ENCODE results near the gene FERMT1.
"Not testable (repeated sequence)": the region's sequence is repeated elsewhere in the genome, so short reads cannot be mapped to it uniquely, and the experiment has no call there.

FERMT1 gene

DNA sequence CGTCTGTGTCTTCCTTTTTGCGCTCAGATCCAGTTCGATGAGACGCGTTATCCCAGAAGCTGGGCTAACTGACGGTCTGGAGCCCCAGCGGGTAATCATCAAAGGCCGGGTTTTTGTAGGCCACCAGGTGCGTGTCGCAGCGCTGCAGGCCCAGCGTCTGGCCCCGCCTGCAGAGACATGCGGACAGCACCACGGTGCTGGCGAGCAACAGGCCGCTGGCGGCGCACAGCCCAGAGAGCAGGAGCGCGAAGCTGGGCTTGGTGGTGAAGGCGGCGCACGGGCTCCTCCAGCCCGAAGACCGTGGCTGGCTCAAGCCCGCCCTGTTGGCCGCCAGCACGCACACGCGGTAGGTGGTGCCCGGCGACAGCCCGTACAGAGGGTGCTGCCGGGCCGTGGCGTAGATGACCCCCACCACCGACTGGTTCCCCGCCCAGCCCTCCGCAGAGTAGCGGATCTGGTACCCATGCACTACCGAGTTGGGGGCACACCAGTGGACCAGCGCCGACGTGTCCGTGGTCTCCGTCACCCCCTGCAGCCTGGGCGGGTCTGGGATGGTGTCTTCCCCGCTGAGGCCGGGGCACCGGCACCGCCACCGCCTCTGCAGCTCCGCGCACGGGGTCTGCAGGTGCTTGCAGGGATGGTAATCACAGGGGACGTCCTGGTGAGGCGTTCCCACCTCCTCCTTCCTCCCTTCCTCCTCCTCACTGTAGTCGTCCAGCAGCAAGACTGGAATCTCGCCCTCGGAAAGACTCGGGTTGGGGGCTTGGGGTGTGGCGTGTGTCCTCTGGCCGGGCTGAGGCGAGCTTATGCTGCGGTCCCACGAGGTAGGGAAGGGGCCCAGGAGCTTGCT lies 81.6 kb downstream of the FERMT1 start:
- no peak for DNase-seq (ENCODE audit: low read depth in 2 of 2)

DNA sequence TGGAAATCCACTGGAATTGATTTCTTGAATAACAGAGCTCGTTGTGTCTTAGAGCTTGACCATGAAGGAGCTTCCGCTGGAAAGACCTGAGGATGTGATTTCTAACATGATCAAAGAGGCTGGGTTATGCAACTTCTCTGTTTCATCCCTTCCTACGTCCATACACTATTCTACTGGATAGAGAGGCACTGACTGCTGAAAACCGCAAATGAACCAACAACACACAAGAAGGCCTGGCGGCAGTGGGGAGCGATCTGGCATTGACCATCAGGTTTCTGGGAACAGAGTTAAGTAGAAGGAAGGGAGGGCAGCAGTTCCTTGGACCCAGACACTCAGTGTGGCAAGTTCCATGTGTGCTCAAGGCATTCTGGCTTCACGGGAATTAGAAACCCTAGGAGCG lies 82.3 kb downstream of the FERMT1 start:
- no peak for DNase-seq (ENCODE audit: low read depth in 2 of 2)

DNA sequence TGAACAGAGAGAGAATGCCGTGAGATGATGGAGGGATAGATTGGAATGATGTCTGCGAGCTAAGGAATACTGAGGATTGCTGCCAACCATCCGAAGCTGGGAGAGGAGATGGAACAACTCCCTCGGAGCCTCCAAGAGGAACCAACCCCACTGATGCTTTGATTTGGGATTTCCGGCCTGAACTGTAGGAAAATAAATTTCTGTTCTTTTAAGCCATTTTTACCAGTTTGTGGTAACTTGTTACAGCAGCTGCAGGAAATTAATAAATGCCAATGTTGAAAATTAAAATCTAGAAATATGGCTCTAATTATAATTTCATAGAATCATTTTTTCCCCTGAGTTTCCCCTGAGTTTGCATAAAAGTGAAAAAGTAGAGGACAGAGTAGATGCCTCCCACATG lies 83.1 kb downstream of the FERMT1 start:
- no peak for DNase-seq (ENCODE audit: low read depth in 2 of 2)

DNA sequence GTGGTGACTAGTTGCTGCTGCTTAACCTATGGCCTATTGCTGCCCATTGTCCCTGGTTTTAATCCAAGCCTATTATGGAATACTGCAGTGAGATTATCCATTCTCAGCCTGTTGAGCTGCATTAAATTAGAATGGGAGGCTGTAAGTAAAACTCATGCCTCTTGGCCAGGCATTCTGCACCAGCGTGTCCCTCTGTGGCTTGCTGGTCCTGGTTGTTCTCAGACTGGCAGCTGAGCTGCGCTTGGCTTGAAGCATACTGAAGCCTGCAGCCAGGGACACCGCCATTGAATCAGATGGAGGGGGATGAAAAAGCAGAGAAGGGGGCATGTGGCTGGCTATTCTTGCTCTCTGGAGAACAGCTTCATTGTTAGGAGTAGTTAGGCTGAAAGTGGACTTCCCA lies 84.6 kb downstream of the FERMT1 start:
- DNase-seq (ENCODE audit: low read depth in 2 of 2) = no peak

DNA sequence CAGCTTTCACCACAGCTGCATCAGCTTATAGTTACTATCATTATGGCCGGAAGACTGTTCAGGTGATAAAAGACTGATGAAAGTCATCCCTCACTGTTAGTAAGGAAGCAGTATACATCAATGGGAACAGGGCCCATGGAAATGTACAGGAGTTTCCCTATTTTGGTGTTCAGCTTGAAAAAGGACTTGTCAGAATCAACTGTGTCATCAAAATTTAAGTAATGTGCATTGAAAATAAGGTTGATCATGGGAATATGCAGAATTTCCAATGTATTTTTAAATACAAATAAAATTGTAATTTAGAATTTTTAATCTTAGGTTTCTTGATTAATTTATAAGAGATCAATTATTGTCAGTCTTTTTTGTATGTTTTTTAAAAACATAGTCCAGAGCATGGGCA lies 85.7 kb downstream of the FERMT1 start:
- DNase-seq (ENCODE audit: low read depth in 2 of 2) = no peak

DNA sequence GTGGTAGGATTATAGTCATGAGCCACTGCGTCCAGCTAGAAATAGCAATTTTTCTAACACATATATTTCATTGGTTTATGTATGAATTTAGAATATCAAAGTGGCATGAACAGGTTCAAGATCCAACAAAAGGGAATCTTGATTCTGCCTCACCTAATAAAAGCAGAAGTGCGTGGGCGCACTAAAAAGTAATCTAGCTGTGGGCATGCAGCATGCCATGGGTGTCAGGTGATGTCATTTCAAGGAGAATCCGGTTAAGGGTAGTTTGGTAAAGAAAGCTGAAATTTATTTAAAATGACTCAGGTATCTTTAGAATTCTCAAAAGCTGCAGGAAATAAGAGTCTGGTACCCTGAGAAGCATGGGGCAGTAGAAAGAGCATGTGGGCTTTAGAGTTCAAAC lies 86.6 kb downstream of the FERMT1 start:
- DNase-seq (ENCODE audit: low read depth in 2 of 2) = no peak

DNA sequence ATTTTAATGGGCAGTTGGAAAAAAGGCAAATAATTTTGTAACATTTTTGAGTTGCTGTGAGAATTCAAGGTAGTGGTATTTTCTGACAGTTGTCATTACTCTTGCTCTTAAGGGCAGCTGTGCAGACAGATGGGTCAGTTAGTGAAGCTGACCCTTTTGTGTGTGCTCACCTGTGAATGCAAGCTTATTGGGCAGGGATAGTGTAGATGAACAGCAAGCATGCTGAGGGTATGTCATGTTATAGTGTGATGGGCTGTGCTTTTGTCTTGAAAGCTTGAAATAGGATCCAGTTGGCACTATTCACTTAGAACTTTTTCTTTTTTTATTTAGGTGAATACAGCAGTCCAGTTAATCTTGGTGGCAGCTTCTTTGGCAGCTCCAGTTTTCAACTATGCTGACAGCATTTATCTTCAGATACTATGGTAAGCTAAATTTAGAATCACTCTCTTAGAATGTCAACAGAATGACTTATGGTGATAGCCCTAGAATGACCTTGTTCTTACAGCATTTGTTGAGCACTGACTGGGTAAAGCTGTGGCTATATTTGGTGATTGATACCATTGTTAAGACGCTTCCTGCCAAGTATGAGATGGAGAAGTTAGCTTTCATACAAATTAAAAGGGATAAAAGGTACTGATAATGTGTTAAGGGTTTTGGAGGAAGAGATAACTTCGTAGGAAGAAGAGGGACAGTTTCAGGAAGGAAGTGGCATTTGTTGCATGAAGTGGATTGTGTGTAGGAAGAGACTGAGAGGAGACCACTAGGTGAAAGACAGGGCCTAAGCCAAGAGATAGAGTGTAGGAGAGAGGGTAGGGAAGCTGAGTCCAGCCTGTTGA lies 88.5 kb downstream of the FERMT1 start:
- DNase-seq (ENCODE audit: low read depth in 2 of 2) = no peak

DNA sequence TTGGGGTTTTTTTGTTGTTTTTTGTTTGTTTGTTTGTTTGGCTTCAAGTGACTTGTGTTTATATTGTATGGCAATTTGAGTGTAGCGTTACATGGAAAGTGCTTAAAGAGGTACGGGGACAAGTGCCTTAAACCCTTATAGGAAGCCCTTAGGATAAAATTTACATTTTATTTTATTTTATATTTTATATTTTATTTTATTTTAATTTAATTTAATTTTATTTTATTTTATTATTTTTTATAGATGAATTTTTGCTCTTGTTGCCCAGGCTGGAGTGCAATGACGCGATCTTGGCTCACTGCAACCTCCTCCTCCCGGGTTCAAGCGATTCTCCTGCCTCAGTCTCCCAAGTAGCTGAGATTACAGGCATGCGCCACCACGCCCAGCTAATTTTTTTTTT lies 89.9 kb downstream of the FERMT1 start:
- not testable (repeated sequence) for DNase-seq (ENCODE audit: low read depth in 2 of 2)

DNA sequence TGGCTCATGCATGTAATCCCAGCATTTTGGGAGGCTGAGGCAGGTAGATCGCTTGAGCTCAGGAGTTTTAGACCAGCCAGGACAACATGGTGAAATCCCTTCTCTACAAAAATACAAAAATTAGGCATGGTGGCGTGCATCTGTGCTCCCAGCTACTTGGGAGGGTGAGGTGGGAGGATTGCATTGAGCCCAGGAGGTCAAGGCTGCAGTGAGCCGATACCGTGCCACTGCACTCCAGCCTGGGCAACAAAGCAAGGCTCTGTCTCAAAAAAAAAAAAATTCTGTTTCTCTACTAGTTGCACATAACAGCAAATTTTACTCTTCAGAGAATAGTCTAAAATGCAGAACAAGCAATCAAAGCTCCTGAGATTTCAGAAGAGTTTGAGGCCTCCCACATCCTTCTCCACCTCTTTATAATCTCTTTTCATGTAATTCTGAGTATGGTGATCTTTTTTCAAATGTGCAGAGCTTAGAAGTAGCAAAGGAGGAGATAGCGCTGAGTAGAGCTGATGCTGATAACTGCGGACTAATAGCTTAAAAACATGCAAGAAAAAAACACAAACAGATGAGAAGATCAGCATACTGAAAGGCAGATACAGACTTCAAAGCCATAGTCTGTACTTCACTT lies 92.3 kb downstream of the FERMT1 start:
- no peak for DNase-seq (ENCODE audit: low read depth in 2 of 2)

DNA sequence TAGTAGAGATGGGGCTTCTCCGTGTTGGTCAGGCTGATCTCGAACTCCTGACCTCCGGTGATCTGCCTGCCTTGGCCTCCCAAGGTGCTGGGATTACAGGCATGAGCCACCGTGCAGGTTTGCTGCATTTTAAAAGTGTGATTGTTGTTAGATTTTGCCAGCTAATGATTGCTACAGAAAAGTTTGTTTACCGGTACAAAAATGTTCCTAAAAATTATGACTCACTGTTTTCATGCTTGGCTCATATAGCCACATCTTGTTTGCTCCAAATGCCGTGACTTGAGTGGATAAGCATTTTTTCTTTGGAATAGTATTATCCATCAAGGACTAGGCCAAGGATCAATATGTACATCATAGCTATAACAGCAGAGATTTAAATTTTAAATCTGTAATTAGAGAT lies 93.3 kb downstream of the FERMT1 start:
- DNase-seq (ENCODE audit: low read depth in 2 of 2) = no peak

DNA sequence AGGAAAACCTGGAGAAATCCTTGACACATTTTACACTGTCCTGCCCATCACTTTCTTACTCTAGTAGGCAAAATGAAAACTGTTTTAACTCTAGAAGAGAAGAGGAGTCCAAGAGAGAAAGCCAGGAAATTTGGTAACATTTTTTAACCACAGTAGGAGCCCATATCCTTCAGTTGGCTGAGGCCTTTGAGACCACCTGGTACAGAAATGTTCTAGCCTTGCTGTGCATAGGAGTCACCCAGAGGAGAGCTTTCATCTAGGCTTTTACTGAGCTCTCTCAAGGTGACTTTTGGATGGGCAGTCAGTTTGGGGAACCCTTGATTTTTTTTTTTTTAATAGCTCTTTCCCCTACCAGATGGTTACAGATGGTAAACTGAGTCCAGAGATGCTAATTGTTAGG lies 94.0 kb downstream of the FERMT1 start:
- no peak for DNase-seq (ENCODE audit: low read depth in 2 of 2)

DNA sequence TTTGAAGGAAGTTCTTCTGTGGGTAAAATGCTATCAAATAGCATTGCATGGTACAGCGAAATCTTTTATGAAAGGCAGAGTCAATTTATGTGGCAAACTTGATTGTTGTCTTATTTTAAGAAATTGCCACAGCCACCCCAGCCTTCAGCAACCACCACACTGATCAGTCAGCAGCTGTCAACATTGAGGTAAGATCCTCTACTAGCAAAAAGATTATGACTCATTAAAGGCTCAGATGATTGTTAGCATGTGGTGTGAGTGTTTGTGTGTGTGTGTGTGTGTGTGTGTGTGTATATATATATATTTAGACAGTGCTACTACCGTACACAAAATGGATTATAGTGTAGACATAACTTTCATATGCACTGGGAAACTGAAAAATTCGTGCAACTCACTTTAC lies 96.8 kb downstream of the FERMT1 start:
- DNase-seq (ENCODE audit: low read depth in 2 of 2) = peak in 1 of 2 experiments; percentile 11

Data from fibroblast of skin of left quadriceps (primary cell).